NCI-H345 (cell line): ENCODE measurements around the gene PPP1R7.
"Not testable (repeated sequence)": the region's sequence is repeated elsewhere in the genome, so short reads cannot be mapped to it uniquely, and the experiment has no call there.

Experiments used
- DNase-seq: peaks from one replicate; lab custom pipeline; 2025; lab: John Stamatoyannopoulos, UW

Gene PPP1R7

GRCh38 chr2:241149925-241150659 is at the start of gene PPP1R7:
PPP1R7 (plus strand) TSS chr2:241150467; CDS start chr2:241150496, 29 bp downstream.
- DNase-seq: peak; percentile 98

GRCh38 chr2:241102239-241102803 is 47.9 kb upstream of the PPP1R7 start, which contains the start of gene MTERF4:
MTERF4 (minus strand) TSS chr2:241102287; CDS start chr2:241102273, 14 bp downstream.
- DNase-seq: peak; percentile 91

GRCh38 chr2:241103176-241103595 is 47.1 kb upstream of the PPP1R7 start:
- no peak for DNase-seq

- DNase-seq: not testable (repeated sequence)
Measured at GRCh38 chr2:241104611-241105010, 45.7 kb upstream of the PPP1R7 start.

GRCh38 chr2:241105641-241106040 is 44.6 kb upstream of the PPP1R7 start:
- DNase-seq: no peak

GRCh38 chr2:241107031-241107783 is 43.1 kb upstream of the PPP1R7 start:
- DNase-seq: no peak

- DNase-seq: no peak
Measured at GRCh38 chr2:241108271-241109209, 41.7 kb upstream of the PPP1R7 start.

- no peak for DNase-seq
Measured at GRCh38 chr2:241109210-241110088, 40.8 kb upstream of the PPP1R7 start.

GRCh38 chr2:241110089-241110606 is 40.1 kb upstream of the PPP1R7 start:
- DNase-seq: no peak

- DNase-seq: no peak
Measured at GRCh38 chr2:241110607-241111439, 39.4 kb upstream of the PPP1R7 start.

- no peak for DNase-seq
Measured at GRCh38 chr2:241111440-241111805, 38.8 kb upstream of the PPP1R7 start.

GRCh38 chr2:241112046-241112445 is 38.2 kb upstream of the PPP1R7 start:
- no peak for DNase-seq

- no peak for DNase-seq
Measured at GRCh38 chr2:241112592-241112991, 37.7 kb upstream of the PPP1R7 start.

GRCh38 chr2:241114836-241115235 is 35.4 kb upstream of the PPP1R7 start:
- no peak for DNase-seq

GRCh38 chr2:241115361-241115760 is 34.9 kb upstream of the PPP1R7 start:
- DNase-seq: no peak

- DNase-seq: no peak
Measured at GRCh38 chr2:241116606-241117560, 33.4 kb upstream of the PPP1R7 start.

GRCh38 chr2:241118737-241119505 is 31.3 kb upstream of the PPP1R7 start:
- DNase-seq: no peak

- no peak for DNase-seq
Measured at GRCh38 chr2:241120440-241120839, 29.8 kb upstream of the PPP1R7 start.
